IPS-NIHi7 (cell line): Measurements from ENCODE around the gene SNAP29.
"Not testable (repeated sequence)": the region's sequence is repeated elsewhere in the genome, so short reads cannot be mapped to it uniquely, and the experiment has no call there.

Experiments
- DNase-seq: peaks from one replicate; pipeline ENCODE4 v3.0.0; 2012; ENCODE audit warnings: mixed read lengths; ENCODE audit errors: extremely low spot score

The SNAP29 gene

GRCh38 chr22:20834725-20835124 lies 24.1 kb upstream of the SNAP29 start:
- DNase-seq, result no peak

- no peak for DNase-seq
These were observed 21.6 kb upstream of the SNAP29 start for GRCh38 chr22:20836987-20837823.

- not testable (repeated sequence) for DNase-seq
These were observed 19.5 kb upstream of the SNAP29 start for GRCh38 chr22:20839354-20839753.

DNA sequence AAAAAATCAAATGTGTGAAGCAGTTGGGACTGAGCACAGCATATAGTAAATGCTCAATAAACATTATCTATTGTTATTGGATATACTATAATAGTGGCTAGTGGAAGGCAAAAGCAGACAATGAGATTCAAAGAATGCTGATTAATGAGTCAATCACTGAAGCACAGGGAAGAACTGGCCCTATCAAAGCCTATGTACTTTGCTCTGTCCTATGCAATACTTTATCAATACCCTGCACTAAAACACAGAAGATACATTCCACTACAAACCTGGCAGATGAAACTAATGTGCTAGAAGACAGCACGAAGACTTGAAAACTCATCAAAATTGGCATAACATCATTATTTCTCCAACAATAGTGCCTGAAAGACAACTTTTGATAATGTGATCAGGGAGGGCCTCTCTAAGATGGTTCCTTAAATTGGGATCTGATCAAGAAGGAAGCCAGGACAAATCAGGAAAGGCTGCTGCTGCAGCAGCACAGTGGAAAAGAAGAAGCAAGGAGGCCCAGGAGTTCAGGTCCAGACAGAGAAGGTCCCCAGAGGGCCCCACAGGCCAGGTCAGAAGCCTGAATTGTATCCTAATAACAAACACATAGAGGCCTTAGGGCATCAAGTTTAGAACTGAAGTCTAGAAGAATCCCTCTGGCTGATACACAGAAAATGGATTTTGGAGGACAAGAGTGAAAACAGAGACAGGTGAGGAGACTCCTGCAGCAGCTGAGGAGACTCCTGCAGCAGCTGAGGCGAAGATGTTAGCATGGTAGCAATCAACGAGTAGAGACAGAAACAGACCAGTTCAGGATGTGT lies 18.8 kb upstream of the SNAP29 start:
- no peak for DNase-seq

DNA sequence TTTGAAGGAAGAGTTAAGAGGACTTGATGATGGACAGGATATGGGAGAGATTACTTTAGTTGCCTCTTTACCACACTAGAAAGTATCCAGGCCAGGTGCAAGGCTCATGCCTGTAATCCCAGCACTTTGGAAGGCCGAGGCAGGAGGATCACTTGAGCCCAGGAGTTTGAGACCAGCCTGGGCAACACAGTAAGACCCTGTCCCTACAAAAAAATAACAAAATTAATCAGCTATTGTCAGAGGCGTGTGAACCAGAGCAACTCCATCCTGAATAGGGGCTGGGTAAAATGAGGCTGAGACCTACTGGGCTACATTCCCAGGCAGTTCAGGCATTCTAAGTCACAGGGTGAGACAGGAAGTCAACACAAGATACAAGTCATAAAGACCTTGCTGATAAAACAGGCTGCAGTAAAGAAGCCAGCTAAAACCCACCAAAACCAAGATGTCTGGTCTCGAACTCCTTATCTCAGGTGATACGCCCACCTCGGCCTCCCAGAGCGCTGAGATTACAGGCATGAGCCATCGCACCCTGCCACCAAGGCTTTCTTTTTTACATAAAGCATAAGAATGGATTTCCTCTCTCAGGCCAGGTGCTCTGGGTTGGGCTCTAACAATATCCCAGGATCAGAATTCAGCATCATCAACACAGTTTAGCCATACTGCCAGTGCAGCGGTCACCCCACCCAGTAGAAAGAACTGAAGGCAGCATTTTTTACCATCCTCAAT lies 18.0 kb upstream of the SNAP29 start:
- no peak for DNase-seq

GRCh38 chr22:20843501-20843900 lies 15.3 kb upstream of the SNAP29 start:
- no peak for DNase-seq

DNA sequence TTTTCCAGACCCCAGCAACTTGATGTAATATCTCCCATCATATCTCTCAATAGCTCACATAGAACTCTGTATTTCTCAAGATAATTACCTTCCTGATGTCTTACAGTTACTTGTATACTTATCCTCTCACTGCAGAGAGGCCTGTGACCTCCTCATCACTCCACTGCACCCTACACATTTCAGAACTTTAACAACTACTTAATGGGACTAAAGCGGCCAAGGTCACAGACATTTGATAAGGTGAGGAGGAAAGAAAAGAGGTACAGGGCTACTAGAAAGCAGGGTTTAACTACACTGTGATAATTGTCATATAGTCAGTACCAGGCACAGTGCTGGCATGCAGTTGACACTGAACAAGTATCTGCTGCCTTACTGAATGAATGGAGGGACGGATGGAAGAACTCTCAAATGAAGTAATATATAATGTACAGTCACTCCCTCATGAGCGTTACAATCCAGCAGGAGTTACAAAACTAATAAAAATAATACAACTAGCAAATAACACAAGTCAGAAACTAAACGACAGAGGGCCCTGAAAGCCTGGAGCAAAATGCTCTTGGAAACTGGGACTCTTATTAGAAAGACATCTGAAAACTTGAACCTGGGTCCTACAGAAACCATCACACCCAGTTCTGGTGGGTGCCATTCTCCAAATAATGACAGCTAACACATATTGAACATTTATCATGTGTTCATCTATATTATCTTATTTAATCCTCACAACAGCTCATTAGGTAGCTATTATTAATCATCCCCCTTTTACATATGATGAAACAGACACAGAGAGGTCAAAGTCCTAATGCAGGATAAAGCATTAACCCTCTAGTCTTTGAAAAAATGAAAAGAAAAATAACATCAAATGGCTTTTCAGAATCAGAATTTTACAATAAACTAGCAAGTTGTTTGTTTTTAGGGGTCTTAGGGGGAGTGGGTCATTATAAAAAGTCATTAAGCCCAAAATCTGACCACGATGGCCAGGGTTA lies 14.5 kb upstream of the SNAP29 start:
- no peak for DNase-seq

GRCh38 chr22:20847318-20847822 lies 11.4 kb upstream of the SNAP29 start:
- no peak for DNase-seq

DNA sequence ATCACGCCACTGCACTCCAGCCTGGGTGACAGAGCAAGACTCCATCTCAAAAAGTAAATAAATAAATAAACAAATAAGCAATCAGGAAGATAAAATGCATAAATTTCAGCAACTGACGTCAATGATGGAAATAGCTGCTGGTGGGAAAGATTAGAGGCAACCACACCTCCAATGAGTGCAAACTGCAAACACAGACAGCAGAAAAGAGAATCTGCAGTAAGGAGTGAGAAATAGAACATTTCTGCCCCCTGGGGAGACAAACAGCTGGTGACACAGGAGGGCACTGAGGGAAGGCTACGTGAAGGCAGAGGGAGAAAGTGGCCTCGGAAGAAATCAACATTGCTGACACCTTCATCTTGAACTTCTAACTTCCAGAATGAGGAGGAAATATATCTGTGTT lies 6.7 kb upstream of the SNAP29 start:
- DNase-seq, result no peak

DNA sequence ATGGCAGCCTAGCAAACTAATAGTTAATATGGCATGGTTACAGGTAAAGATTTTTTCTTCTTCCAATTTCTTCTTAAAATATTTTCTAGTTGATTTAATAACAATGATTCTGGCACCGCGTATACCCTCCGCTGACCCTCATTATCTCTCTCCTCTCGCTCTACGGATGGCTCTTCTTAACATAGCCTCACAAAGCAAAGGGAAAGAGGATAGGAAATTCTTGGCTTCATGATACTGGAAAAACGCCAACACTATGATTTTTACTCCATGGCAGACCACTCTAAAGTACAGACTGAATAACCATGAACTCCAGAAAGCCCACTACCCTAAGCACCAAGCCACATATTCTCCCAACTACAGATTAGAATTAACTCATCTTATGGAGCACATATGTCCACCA lies 6.3 kb upstream of the SNAP29 start:
- no peak for DNase-seq

GRCh38 chr22:20853236-20853660 lies 5.6 kb upstream of the SNAP29 start:
- DNase-seq, result no peak

DNA sequence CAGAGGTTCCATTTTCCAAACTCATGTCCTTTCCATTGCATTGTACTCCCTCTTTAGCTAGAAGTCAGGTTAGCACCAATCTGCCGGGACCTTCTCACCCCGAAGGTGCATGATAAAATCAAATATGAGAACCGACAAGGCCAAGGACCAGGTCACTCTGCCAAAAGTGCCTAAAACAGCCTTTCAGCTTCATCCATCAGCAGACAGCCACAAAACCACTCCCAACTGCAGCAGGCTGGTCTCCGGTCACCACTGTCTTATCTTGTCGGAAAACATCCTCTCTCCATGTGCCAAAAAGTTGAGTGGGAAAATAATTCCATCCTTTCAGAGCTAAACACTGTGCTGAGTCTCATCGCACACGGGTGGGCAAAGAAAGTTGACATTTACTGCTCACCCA lies 1.6 kb upstream of the SNAP29 start:
- DNase-seq, result no peak

GRCh38 chr22:20857838-20858614 lies 781 bp upstream of the SNAP29 start:
- DNase-seq, result peak; percentile 93

GRCh38 chr22:20859615-20860014 lies 808 bp downstream of the SNAP29 start:
- DNase-seq, result no peak

GRCh38 chr22:20862540-20862939 lies 3.7 kb downstream of the SNAP29 start:
- DNase-seq, result no peak

GRCh38 chr22:20863366-20863765 lies 4.6 kb downstream of the SNAP29 start:
- DNase-seq, result no peak

GRCh38 chr22:20864186-20864908 lies 5.5 kb downstream of the SNAP29 start:
- DNase-seq, result no peak

- DNase-seq, result no peak
These were observed 6.5 kb downstream of the SNAP29 start for GRCh38 chr22:20865331-20865730.

- DNase-seq, result no peak
These were observed 7.2 kb downstream of the SNAP29 start for GRCh38 chr22:20865875-20866445.
